KMS-11 (cell line): ENCODE measurements around the gene FLT4.

Experiments used
- H2AFZ ChIP-seq: fragments of 200-600 bp; sonication (generic); 2 replicates; pipeline ENCODE4 v1.6.1; 2016; ENCODE audit warnings: antibody characterized with exemption, mixed run types, low read depth
- H3K27ac ChIP-seq: fragments of 200-600 bp; sonication (generic); 2 replicates; pipeline ENCODE4 v1.6.1; 2016; ENCODE audit warnings: mild to moderate bottlenecking, mixed run types
- H3K27me3 ChIP-seq: fragments of 200-600 bp; sonication (generic); 2 replicates; pipeline ENCODE4 v1.6.1; 2017; ENCODE audit warnings: mild to moderate bottlenecking, low read depth, mixed run types, moderate library complexity; ENCODE audit not compliant: insufficient read depth
- H3K36me3 ChIP-seq: fragments of 200-600 bp; sonication (generic); 2 replicates; pipeline ENCODE4 v1.6.1; 2017; ENCODE audit warnings: mild to moderate bottlenecking, mixed run types; ENCODE audit not compliant: insufficient read depth
- H3K4me1 ChIP-seq: fragments of 200-600 bp; sonication (generic); 2 replicates; pipeline ENCODE4 v1.6.1; 2016; ENCODE audit warnings: mild to moderate bottlenecking, low read depth, mixed run types; ENCODE audit not compliant: poor library complexity, severe bottlenecking
- H3K4me2 ChIP-seq: fragments of 200-600 bp; sonication (generic); 2 replicates; pipeline ENCODE4 v1.7.0; 2016; ENCODE audit warnings: mild to moderate bottlenecking, mixed run types
- H3K4me3 ChIP-seq: fragments of 200-600 bp; sonication (generic); IDR thresholded peaks from 2 replicates; pipeline ENCODE4 v1.6.1; 2017; ENCODE audit warnings: low read depth, low read length, mixed read lengths; ENCODE audit not compliant: insufficient read depth
- H3K79me2 ChIP-seq: fragments of 200-600 bp; sonication (generic); 2 replicates; pipeline ENCODE4 v1.6.1; 2016; ENCODE audit warnings: low read depth, mixed run types; ENCODE audit not compliant: insufficient read depth
- H3K9ac ChIP-seq: fragments of 200-600 bp; sonication (generic); 2 replicates; pipeline ENCODE4 v1.6.1; 2016; ENCODE audit warnings: mild to moderate bottlenecking, mixed run types
- H4K20me1 ChIP-seq: fragments of 200-600 bp; sonication (generic); 2 replicates; pipeline ENCODE4 v1.6.1; 2016; ENCODE audit warnings: mild to moderate bottlenecking, mixed run types; ENCODE audit not compliant: insufficient read depth
- CTCF ChIP-seq: fragments of 200-600 bp; sonication (generic); conservative IDR thresholded peaks from 2 replicates; pipeline ENCODE4 v1.6.1; 2017; ENCODE audit warnings: low read depth, mild to moderate bottlenecking, antibody characterized with exemption, low read length, moderate library complexity, mixed read lengths

The FLT4 gene

GRCh38 chr5:180600554-180601041 lies 48.8 kb downstream of the FLT4 start:
- no peaks in the 10 kb centered on the region for H4K20me1 ChIP-seq
- no peak overlapping the region for H3K4me3 ChIP-seq
- no peak overlapping the region for H3K27ac ChIP-seq
- H3K4me1 ChIP-seq, result no peaks in the 10 kb centered on the region
- H3K36me3 ChIP-seq, result no peaks in the 10 kb centered on the region
- TF ChIP-seq CTCF, result no peak
- no peak overlapping the region for H3K4me2 ChIP-seq
- H3K79me2 ChIP-seq, result no peaks in the 10 kb centered on the region
- no peaks in the 10 kb centered on the region; the same call in 1 of the 2 replicates for H3K27me3 ChIP-seq
- H2AFZ ChIP-seq, result no peak overlapping the region
- H3K9ac ChIP-seq, result no peak overlapping the region

GRCh38 chr5:180599981-180600553 lies 49.3 kb downstream of the FLT4 start:
- Histone ChIP-seq H3K4me1 (no peaks in the 10 kb centered on the region), H3K4me3 (no peak overlapping the region), H3K79me2 (no peaks in the 10 kb centered on the region), H3K27ac (no peak overlapping the region), H2AFZ (no peak overlapping the region), H3K36me3 (no peaks in the 10 kb centered on the region), H3K4me2 (no peak overlapping the region), H3K27me3 (no peaks in the 10 kb centered on the region; the same call in 1 of the 2 replicates), H4K20me1 (no peaks in the 10 kb centered on the region), H3K9ac (no peak overlapping the region)
- no peak for TF ChIP-seq CTCF

- Histone ChIP-seq H3K4me1 (no peaks in the 10 kb centered on the region), H4K20me1 (no peaks in the 10 kb centered on the region), H3K36me3 (no peaks in the 10 kb centered on the region), H3K27ac (no peak overlapping the region), H3K79me2 (no peaks in the 10 kb centered on the region), H2AFZ (no peak overlapping the region), H3K4me2 (no peak overlapping the region), H3K4me3 (no peak overlapping the region), H3K27me3 (no peaks in the 10 kb centered on the region; the same call in 1 of the 2 replicates), H3K9ac (no peak overlapping the region)
- TF ChIP-seq CTCF, result no peak
Measured at GRCh38 chr5:180599590-180599914, 49.8 kb downstream of the FLT4 start.

- no peak for TF ChIP-seq CTCF
- no peaks in the 10 kb centered on the region for H4K20me1 ChIP-seq
- H3K4me2 ChIP-seq, result no peak overlapping the region
- H3K36me3 ChIP-seq, result no peaks in the 10 kb centered on the region
- no peak overlapping the region for H3K9ac ChIP-seq
- no peaks in the 10 kb centered on the region for H3K4me1 ChIP-seq
- H3K79me2 ChIP-seq, result no peaks in the 10 kb centered on the region
- H3K27me3 ChIP-seq, result no peaks in the 10 kb centered on the region; the same call in 1 of the 2 replicates
- H3K27ac ChIP-seq, result no peak overlapping the region
- H3K4me3 ChIP-seq, result no peak overlapping the region
- H2AFZ ChIP-seq, result no peak overlapping the region
Measured at GRCh38 chr5:180598797-180599589, 50.4 kb downstream of the FLT4 start.
